GM19099 (cell line): ENCODE measurements around the gene FXN.

Source experiments
- POLR2A ChIP-seq: IDR thresholded peaks from 3 replicates; pipeline ENCODE4 v1.6.1; 2011; ENCODE audit warnings: low read depth; ENCODE audit not compliant: insufficient read length; ENCODE audit errors: extremely low read depth

Gene FXN

GRCh38 chr9:69016191-69017096 is 19.1 kb upstream of the FXN start:
- no peak for TF ChIP-seq POLR2A

- no peak for TF ChIP-seq POLR2A
Observed at GRCh38 chr9:69018737-69019136, 16.8 kb upstream of the FXN start.

- TF ChIP-seq POLR2A, result no peak
Observed at GRCh38 chr9:69019808-69020207, 15.7 kb upstream of the FXN start.

GRCh38 chr9:69020301-69021145 is 15.0 kb upstream of the FXN start:
- TF ChIP-seq POLR2A, result no peak

GRCh38 chr9:69023650-69024049 is 11.9 kb upstream of the FXN start:
- TF ChIP-seq POLR2A, result no peak

GRCh38 chr9:69027355-69028097 is 8.0 kb upstream of the FXN start:
- no peak for TF ChIP-seq POLR2A

GRCh38 chr9:69028754-69029153 is 6.8 kb upstream of the FXN start:
- no peak for TF ChIP-seq POLR2A

GRCh38 chr9:69029535-69029934 is 6.0 kb upstream of the FXN start:
- TF ChIP-seq POLR2A, result no peak

- TF ChIP-seq POLR2A, result no peak
Observed at GRCh38 chr9:69030851-69031645, 4.5 kb upstream of the FXN start.

GRCh38 chr9:69034071-69034470 is 1.5 kb upstream of the FXN start:
- no peak for TF ChIP-seq POLR2A

GRCh38 chr9:69036309-69036708 is 757 bp downstream of the FXN start:
- no peak for TF ChIP-seq POLR2A

GRCh38 chr9:69036799-69037198 is 1.2 kb downstream of the FXN start:
- TF ChIP-seq POLR2A, result no peak

- TF ChIP-seq POLR2A, result no peak
Observed at GRCh38 chr9:69040646-69041045, 5.1 kb downstream of the FXN start.
